SK-N-SH (cell line): ENCODE results near the gene NT5C3A. TPM values are rescaled to one million over a fixed set of nuclear protein-coding genes. Genes with fewer than 3 reads are reported as not detected.

Experiments used
- CTCF ChIA-PET: fragments of 300-600, 350-600 bp; formaldehyde crosslinking; extraction: SDS; loops from one replicate; lab custom pipeline; 2021; lab: Yijun Ruan, JAX
- POLR2A ChIA-PET: fragments of 350-600 bp; sonication (Branson Sonifier 250); formaldehyde crosslinking; extraction: SDS; loops from one replicate; lab custom pipeline; 2020; ENCODE audit warnings: antibody characterized with exemption, inconsistent platforms; lab: Yijun Ruan, JAX
- DNase-seq: peaks from one replicate; pipeline ENCODE4 v3.0.0; 2012
- H2AFZ ChIP-seq: fragments of 200-600 bp; sonication (generic); 2 replicates; pipeline ENCODE4 v1.8.1; 2016; ENCODE audit warnings: antibody characterized with exemption, mild to moderate bottlenecking, low read depth
- H3F3A ChIP-seq: fragments of 200-600 bp; sonication (generic); replicated peaks from 2 replicates; pipeline ENCODE3; 2016; ENCODE audit warnings: antibody characterized with exemption, mild to moderate bottlenecking; ENCODE audit not compliant: insufficient read depth
- H3K27ac ChIP-seq, 2 experiments: fragments of 200-500 bp in 1 of 2; fragments of 200-600 bp in 1 of 2; sonication (Bioruptor generic) in 1 of 2; sonication (generic), shearing (Covaris generic) in 1 of 2; 2 replicates each; pipeline versions ENCODE4 v1.5.1 to v1.6.1; 2014 to 2016; ENCODE audit warnings: low read depth in 2 of 2, inconsistent platforms in 1 of 2, low read length in 1 of 2, mild to moderate bottlenecking in 1 of 2, mixed read lengths in 1 of 2
- H3K27me3 ChIP-seq: fragments of 200-600 bp; sonication (generic), shearing (Covaris generic); 2 replicates; pipeline ENCODE4 v1.6.1; 2016; ENCODE audit warnings: mixed run types; ENCODE audit not compliant: insufficient read depth
- H3K36me3 ChIP-seq, 2 experiments: fragments of 200-500 bp in 1 of 2; fragments of 200-600 bp in 1 of 2; sonication (Bioruptor generic) in 1 of 2; sonication (generic) in 1 of 2; replicated peaks in 1 of 2; 2 replicates each; pipeline versions ENCODE3 to v1.5.1; 2014 to 2016; ENCODE audit warnings: low read length in 1 of 2, mild to moderate bottlenecking in 1 of 2; ENCODE audit not compliant: insufficient read depth in 2 of 2, control insufficient read depth in 1 of 2
- H3K4me1 ChIP-seq, 2 experiments: fragments of 200-500 bp in 1 of 2; fragments of 200-600 bp in 1 of 2; sonication (Bioruptor generic) in 1 of 2; sonication (generic), shearing (Covaris generic) in 1 of 2; 2 replicates each; pipeline versions ENCODE4 v1.5.1 to v1.6.1; 2014 to 2016; ENCODE audit warnings: low read depth in 1 of 2, low read length in 1 of 2, mixed run types in 1 of 2; ENCODE audit not compliant: insufficient read depth in 2 of 2, control insufficient read depth in 1 of 2
- H3K4me2 ChIP-seq: fragments of 200-600 bp; sonication (generic), shearing (Covaris generic); 2 replicates; pipeline ENCODE4 v1.6.1; 2017; ENCODE audit warnings: mixed run types
- H3K4me3 ChIP-seq, 2 experiments: fragments of 200-500 bp in 1 of 2; fragments of 200-600 bp in 1 of 2; sonication (Bioruptor generic) in 1 of 2; sonication (generic), shearing (Covaris generic) in 1 of 2; 2 replicates each; pipeline versions ENCODE4 v1.5.1 to v1.8.1; 2014 to 2016; ENCODE audit warnings: low read depth in 2 of 2, inconsistent platforms in 1 of 2, low read length in 1 of 2, mild to moderate bottlenecking in 1 of 2, mixed read lengths in 1 of 2, moderate library complexity in 1 of 2
- H3K79me2 ChIP-seq: fragments of 200-600 bp; sonication (generic); 2 replicates; pipeline ENCODE4 v1.8.1; 2017; ENCODE audit warnings: mild to moderate bottlenecking; ENCODE audit not compliant: insufficient read depth
- H3K9ac ChIP-seq: fragments of 200-600 bp; sonication (generic); 2 replicates; pipeline ENCODE4 v1.6.1; 2017; ENCODE audit warnings: mixed run types
- H3K9me2 ChIP-seq: fragments of 200-600 bp; sonication (generic); 2 replicates; pipeline ENCODE4 v1.6.1; 2017; ENCODE audit warnings: mixed run types
- H3K9me3 ChIP-seq: fragments of 200-600 bp; sonication (generic); 2 replicates; pipeline ENCODE4 v1.6.1; 2017; ENCODE audit warnings: mixed run types, mild to moderate bottlenecking, moderate library complexity
- H4K20me1 ChIP-seq: fragments of 200-600 bp; sonication (generic); 2 replicates; pipeline ENCODE4 v1.6.1; 2017; ENCODE audit warnings: mild to moderate bottlenecking, mixed run types; ENCODE audit not compliant: insufficient read depth
- FOSL2 ChIP-seq: IDR thresholded peaks from 2 replicates; pipeline ENCODE4 v1.4.0; 2012; ENCODE audit warnings: low read depth, mild to moderate bottlenecking, moderate library complexity, borderline replicate concordance
- FOXJ3 ChIP-seq: sonication (generic); formaldehyde crosslinking; IDR thresholded peaks from 2 replicates; pipeline ENCODE4 v1.5.1; 2020; ENCODE audit warnings: mild to moderate bottlenecking, missing genetic modification reagents
- FOXM1 ChIP-seq: IDR thresholded peaks from 2 replicates; pipeline ENCODE4 v1.4.0; 2012; ENCODE audit warnings: low read depth, mild to moderate bottlenecking
- GATA2 ChIP-seq: sonication (generic); formaldehyde crosslinking; IDR thresholded peaks from 2 replicates; pipeline ENCODE4 v1.5.0; 2020; ENCODE audit warnings: mild to moderate bottlenecking, missing genetic modification reagents
- MAX ChIP-seq: IDR thresholded peaks from 2 replicates; pipeline ENCODE4 v1.4.0; 2012; ENCODE audit warnings: low read depth
- MEF2A ChIP-seq: IDR thresholded peaks from 2 replicates; pipeline ENCODE4 v1.4.0; 2012; ENCODE audit warnings: low read depth, borderline replicate concordance
- NFIC ChIP-seq: IDR thresholded peaks from 2 replicates; pipeline ENCODE4 v1.4.0; 2012; ENCODE audit warnings: borderline replicate concordance
- RXRA ChIP-seq: IDR thresholded peaks from 2 replicates; pipeline ENCODE4 v1.4.0; 2012; ENCODE audit warnings: low read depth, mild to moderate bottlenecking, borderline replicate concordance
- SIN3A ChIP-seq: IDR thresholded peaks from 2 replicates; pipeline ENCODE4 v1.6.1; 2012; ENCODE audit warnings: low read depth, mild to moderate bottlenecking, low read length, moderate library complexity, borderline replicate concordance
- SMC3 ChIP-seq: IDR thresholded peaks from 2 replicates; pipeline ENCODE4 v1.6.1; 2012; ENCODE audit warnings: low read depth, low read length, improper control_type of control experiment
- TEAD4 ChIP-seq: IDR thresholded peaks from 2 replicates; pipeline ENCODE4 v1.4.0; 2012; ENCODE audit warnings: mild to moderate bottlenecking, borderline replicate concordance; ENCODE audit not compliant: insufficient read depth
- USF1 ChIP-seq: IDR thresholded peaks from 2 replicates; pipeline ENCODE4 v1.4.0; 2012; ENCODE audit warnings: low read depth, borderline replicate concordance
- YY1 ChIP-seq: IDR thresholded peaks from 2 replicates; pipeline ENCODE4 v1.4.0; 2012; ENCODE audit warnings: low read depth, mild to moderate bottlenecking
- WGBS: methylation state at CpG from one replicate; pipeline ENCODE4 v1.1.6; 2017; ENCODE audit warnings: low lambda C conversion rate; 5-methylcytosine and 5-hydroxymethylcytosine counted together
- polyA plus RNA-seq, 3 experiments: library from polyadenylated mRNA; depleted of rRNA; stranded (reverse); fragments of >200 nt; gene quantifications; 2 replicates each; pipeline ENCODE4 v1.2.3, GENCODE V29; 2012
- TF ChIP-seq, protein P1 (sequence below): fragments of 150-350 bp; IDR thresholded peaks from 2 replicates; pipeline ENCODE4 v1.6.1; 2016; ENCODE audit warnings: mild to moderate bottlenecking, low read depth, low read length

Gene NT5C3A
- polyA plus RNA-seq, 1 of the 3 experiments (the other 2 are of a cell fraction), result 13.2 TPM

GRCh38 chr7:33101906-33102305, 39.3 kb upstream of the NT5C3A start:
- Histone ChIP-seq H3K27me3 (no peaks in the 10 kb centered on the region), H3K4me2 (no peak overlapping the region), H3K27ac (no peak overlapping the region), H3F3A (no peaks in the 10 kb centered on the region), H4K20me1 (peaks cover 33% of the 10 kb centered on the region), H3K9me3 (no peaks in the 10 kb centered on the region), H3K4me1 (peaks cover 0 to 3% of the 10 kb centered on the region in 2 experiments; a peak in 1 of 4 replicates), H3K9ac (no peak overlapping the region), H3K4me3 (no peak overlapping the region), H3K9me2 (no peaks in the 10 kb centered on the region), H2AFZ (no peak overlapping the region), H3K79me2 (peaks cover 65% of the 10 kb centered on the region), H3K36me3 (peaks cover 52 to 55% of the 10 kb centered on the region in 2 experiments)
- no peak for DNase-seq
- POLR2A ChIA-PET, result no interaction called here
- CTCF ChIA-PET, result interaction anchor here (0.7 to 1.3 kb wide), 4 partner anchors 8 to 337 kb away, joined by 3 to 4 read pairs (median 4); no protein-coding TSS in a partner anchor
- WGBS, result 87% methylated on average over 3 of the region's 3 CpGs
- TF ChIP-seq TEAD4, result no peak
- TF ChIP-seq YY1, result no peak
- TF ChIP-seq NFIC, result no peak
- TF ChIP-seq RXRA, result no peak
- TF ChIP-seq MEF2A, result no peak
- TF ChIP-seq SIN3A, result no peak
- TF ChIP-seq, protein P1, sequence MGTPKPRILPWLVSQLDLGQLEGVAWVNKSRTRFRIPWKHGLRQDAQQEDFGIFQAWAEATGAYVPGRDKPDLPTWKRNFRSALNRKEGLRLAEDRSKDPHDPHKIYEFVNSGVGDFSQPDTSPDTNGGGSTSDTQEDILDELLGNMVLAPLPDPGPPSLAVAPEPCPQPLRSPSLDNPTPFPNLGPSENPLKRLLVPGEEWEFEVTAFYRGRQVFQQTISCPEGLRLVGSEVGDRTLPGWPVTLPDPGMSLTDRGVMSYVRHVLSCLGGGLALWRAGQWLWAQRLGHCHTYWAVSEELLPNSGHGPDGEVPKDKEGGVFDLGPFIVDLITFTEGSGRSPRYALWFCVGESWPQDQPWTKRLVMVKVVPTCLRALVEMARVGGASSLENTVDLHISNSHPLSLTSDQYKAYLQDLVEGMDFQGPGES, result no peak
- no peak for TF ChIP-seq FOXM1
- no peak for TF ChIP-seq GATA2 (CRISPR knock-in tag)
- no peak for TF ChIP-seq FOSL2

GRCh38 chr7:33100770-33101169, 38.2 kb upstream of the NT5C3A start:
- Histone ChIP-seq H2AFZ (no peak overlapping the region), H3K27ac (no peak overlapping the region), H3K4me3 (no peak overlapping the region), H3K4me2 (no peak overlapping the region), H4K20me1 (peaks cover 22% of the 10 kb centered on the region; the same call in 1 of the 2 replicates), H3K9ac (no peak overlapping the region), H3K4me1 (peaks cover 0 to 3% of the 10 kb centered on the region in 2 experiments; a peak in 1 of 4 replicates), H3K79me2 (peaks cover 54% of the 10 kb centered on the region), H3F3A (no peaks in the 10 kb centered on the region), H3K9me2 (no peaks in the 10 kb centered on the region), H3K27me3 (no peaks in the 10 kb centered on the region), H3K36me3 (peaks cover 63 to 66% of the 10 kb centered on the region in 2 experiments), H3K9me3 (no peaks in the 10 kb centered on the region)
- ChIA-PET CTCF (interaction anchor here (0.6 to 2.4 kb wide), 4 partner anchors 8 to 459 kb away, joined by 3 to 19 read pairs (median 4); partner anchors contain the start of gene RP9), POLR2A (no interaction called here)
- 88% methylated on average over 3 of the region's 3 CpGs for WGBS
- no peak for DNase-seq
- TF ChIP-seq, protein P1, result no peak
- no peak for TF ChIP-seq SMC3
- TF ChIP-seq MAX, result no peak
- TF ChIP-seq USF1, result no peak
- TF ChIP-seq FOXJ3 (CRISPR knock-in tag), result no peak
- TF ChIP-seq, all 33 proteins: peak for 0
